HG02884 (cell line): ENCODE results near the gene PDE4C.

ENCODE experiments used
- ATAC-seq: cut with Tn5 transposase; IDR thresholded peaks from one replicate; pipeline ENCODE4 v1.9.1; 2021; ENCODE audit warnings: mild to moderate bottlenecking, moderate library complexity; ENCODE audit not compliant: unreplicated experiment

The PDE4C gene

DNA sequence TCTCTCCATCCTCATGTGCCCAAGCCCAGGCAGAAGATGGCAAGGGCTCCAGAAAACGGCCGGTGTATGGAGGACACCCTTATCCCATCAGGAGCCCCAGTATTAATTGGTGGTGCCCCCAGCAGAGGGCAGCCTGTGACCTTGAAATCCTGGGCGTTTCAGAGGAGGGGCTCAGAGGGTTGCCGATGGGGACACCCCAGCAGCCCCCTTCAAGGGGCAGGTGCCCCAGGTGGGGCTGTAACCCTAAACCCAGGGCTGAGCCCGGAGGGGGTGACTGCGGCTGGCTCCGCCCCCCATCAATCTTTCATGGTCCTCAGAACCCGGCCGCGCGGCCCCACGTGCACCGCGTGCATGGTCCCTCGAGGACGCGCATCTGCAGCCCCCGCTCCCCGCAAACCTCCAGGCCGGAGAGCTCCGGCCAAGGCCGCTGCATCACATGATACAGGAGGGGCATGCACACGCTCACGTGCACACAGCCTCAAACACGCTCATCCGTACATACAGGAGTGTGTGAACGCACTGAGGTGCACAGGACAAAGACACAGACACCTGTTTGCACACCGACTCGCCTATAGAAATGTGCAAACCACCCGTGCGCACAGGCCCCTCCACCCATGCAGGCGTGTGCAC is 23.3 kb downstream of the PDE4C start:
- ATAC-seq = no peak

GRCh38 chr19:18202397-18202777 is 23.9 kb downstream of the PDE4C start:
- no peak for ATAC-seq

- ATAC-seq = no peak
These were observed 27.9 kb downstream of the PDE4C start for GRCh38 chr19:18198374-18198773.

DNA sequence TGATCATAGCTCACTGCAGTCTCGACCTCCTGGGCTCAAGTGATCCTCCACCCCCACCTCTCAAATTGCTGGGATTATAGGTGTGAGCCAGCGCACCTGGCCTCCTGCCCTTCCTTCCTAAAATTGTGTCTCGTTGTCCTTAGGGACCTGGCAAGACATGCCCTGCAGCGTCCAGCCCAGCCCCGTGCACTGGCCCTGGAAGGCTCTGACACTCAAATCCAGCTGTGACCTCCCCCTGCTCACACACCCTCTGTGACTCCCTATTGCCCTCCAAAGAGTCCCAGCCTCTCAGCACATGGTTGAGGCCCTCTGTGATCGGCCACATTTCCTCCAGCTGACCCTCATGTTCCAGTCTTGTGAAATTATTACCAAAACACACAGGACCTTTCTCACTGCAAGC is 28.3 kb downstream of the PDE4C start:
- no peak for ATAC-seq

GRCh38 chr19:18197306-18197705 is 28.9 kb downstream of the PDE4C start:
- no peak for ATAC-seq

GRCh38 chr19:18196511-18196845 is 29.8 kb downstream of the PDE4C start:
- ATAC-seq = no peak

GRCh38 chr19:18194554-18195238 is 31.5 kb downstream of the PDE4C start:
- ATAC-seq = no peak

- ATAC-seq = no peak
These were observed 32.1 kb downstream of the PDE4C start for GRCh38 chr19:18194181-18194530.

- peak; percentile 4 for ATAC-seq
These were observed 32.7 kb downstream of the PDE4C start for GRCh38 chr19:18193388-18194180.

DNA sequence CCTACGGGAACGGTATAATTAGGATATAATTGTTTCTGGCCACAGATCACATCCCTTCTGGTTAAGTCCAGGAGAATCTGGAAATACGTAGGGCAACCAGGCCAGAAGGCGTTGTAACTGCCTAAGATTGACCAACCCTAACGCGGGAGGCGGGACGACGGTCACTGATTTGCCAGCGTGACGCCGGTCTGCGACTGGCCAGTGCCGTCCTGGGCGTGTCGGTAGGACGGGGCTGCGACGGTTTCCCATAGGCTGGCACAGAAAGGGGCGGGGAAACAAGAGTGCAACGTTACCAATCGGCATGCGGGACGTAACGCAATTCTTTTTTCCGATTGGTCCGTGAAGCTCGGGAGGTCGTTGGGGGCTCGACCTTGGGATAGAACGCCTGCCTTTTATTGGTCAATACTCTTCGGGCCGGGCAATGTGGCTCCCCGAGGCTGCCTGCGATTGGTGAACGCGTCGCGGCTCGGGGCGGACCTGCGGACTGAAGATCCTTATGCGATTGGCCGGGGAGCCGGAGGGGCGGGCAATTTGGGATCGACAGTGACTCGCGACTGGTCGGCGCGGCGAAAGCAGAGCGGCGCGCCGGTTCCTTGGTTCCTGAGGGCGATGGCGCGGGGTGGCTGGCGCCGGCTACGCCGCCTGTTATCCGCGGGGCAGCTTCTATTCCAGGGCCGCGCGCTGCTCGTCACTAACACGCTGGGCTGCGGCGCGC is 33.4 kb downstream of the PDE4C start, which contains the start of gene MPV17L2:
TSS of gene MPV17L2 (plus strand) at position 546 of the 715 bp plus-strand sequence. CDS start at position 610, 64 bp downstream.
- ATAC-seq = peak; percentile 81

DNA sequence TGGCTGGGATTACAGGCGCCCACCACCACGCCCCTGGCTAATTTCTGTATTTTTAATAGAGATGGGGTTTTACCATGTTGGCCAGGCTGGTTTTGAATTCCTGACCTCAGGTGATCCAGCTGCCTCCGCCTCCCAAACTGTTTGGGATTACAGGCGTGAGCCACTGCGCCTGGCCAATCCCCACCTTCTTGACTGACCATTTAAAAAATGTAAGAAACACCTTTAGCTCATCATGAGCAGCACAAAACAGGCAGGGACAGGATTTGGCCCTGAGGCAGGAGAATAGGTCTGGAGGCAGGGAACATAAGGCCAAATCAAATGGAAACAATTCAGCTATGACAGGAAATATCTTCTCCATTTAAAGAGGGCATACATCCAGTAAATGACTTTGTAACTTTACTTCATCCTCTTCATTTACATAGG is 34.6 kb downstream of the PDE4C start:
- no peak for ATAC-seq

GRCh38 chr19:18190278-18190677 is 36.0 kb downstream of the PDE4C start:
- no peak for ATAC-seq

- no peak for ATAC-seq
These were observed 40.7 kb downstream of the PDE4C start for GRCh38 chr19:18185538-18185937.

DNA sequence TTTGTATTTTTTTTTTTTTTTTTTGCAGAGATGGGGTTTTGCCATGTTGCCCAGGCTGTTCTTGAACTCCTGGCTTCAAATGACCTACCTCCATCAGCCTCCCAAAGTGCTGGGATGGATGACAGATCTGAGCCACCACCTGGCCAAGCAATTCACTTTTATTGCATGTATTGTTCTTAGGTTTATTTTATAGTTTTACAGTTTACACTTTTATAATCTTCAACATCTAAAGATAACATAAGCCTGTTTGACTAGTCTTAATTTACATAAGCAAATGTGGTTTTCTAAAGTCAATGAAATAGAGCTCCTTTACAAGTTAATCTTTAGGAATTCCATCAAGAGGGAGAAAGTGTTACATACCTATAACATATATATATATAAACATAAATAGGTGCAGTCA is 42.7 kb downstream of the PDE4C start:
- ATAC-seq = no peak

DNA sequence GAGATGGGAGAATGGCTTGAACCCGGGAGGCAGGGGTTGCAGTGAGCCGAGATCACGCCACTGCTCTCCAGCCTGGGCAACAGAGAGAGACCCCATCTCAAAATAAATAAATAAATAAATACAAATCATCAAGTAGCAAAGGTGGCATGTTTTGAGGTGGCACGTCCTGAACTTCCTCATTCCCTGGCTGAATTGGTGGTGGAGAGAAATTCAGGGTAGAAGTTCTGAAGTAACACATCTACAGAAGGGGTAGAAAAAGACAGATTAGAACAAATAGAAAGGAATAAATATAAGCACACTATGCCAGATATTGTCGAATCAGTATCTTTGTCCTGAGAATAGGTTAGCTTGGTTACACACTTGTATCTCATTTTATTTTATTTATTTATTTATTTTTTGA is 46.3 kb downstream of the PDE4C start:
- ATAC-seq = no peak

- no peak for ATAC-seq
These were observed 49.6 kb downstream of the PDE4C start for GRCh38 chr19:18176367-18177310.

GRCh38 chr19:18174983-18175382 is 51.3 kb downstream of the PDE4C start:
- no peak for ATAC-seq
